ENCODE measurements around the gene CFAP53.

Gene CFAP53, protein sequence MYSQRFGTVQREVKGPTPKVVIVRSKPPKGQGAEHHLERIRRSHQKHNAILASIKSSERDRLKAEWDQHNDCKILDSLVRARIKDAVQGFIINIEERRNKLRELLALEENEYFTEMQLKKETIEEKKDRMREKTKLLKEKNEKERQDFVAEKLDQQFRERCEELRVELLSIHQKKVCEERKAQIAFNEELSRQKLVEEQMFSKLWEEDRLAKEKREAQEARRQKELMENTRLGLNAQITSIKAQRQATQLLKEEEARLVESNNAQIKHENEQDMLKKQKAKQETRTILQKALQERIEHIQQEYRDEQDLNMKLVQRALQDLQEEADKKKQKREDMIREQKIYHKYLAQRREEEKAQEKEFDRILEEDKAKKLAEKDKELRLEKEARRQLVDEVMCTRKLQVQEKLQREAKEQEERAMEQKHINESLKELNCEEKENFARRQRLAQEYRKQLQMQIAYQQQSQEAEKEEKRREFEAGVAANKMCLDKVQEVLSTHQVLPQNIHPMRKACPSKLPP

DNA sequence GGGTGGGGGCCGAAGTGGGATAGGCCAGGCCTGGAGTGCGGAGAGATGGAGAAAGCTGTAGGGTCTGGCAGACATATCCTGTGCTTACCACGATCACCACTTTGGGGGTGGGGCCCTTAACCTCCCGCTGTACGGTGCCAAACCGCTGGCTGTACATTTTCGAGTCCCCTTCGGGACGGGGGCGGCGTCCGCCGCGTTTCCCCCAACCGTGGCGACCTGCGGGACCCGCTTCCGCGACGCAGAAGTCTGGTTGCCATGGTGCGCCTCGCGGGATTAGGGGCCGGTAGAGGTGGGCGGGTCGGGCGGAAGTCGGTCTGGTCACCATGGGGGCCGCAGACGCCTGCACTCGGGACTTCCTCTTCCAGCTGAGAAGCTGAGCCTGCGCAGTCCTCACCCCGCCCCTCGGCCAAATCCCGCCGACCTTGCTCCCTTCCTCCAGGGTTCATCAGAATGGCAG lies at the start of gene CFAP53:
CFAP53 (minus strand) TSS at position 248 of the 457 bp plus-strand sequence; CDS start at position 157, 91 bp downstream.
- DNase-seq (ENCODE audit: low read depth in 2 of 2): peak; percentile 89 to 94
- H3K4me3 ChIP-seq (replicated peaks in 1 of 2; ENCODE audit: low read depth in 2 of 2, low read length in 2 of 2): peak within 1 kb of the TSS; percentile 75 to 78
- TF ChIP-seq, protein P1, sequence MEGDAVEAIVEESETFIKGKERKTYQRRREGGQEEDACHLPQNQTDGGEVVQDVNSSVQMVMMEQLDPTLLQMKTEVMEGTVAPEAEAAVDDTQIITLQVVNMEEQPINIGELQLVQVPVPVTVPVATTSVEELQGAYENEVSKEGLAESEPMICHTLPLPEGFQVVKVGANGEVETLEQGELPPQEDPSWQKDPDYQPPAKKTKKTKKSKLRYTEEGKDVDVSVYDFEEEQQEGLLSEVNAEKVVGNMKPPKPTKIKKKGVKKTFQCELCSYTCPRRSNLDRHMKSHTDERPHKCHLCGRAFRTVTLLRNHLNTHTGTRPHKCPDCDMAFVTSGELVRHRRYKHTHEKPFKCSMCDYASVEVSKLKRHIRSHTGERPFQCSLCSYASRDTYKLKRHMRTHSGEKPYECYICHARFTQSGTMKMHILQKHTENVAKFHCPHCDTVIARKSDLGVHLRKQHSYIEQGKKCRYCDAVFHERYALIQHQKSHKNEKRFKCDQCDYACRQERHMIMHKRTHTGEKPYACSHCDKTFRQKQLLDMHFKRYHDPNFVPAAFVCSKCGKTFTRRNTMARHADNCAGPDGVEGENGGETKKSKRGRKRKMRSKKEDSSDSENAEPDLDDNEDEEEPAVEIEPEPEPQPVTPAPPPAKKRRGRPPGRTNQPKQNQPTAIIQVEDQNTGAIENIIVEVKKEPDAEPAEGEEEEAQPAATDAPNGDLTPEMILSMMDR (IDR thresholded peaks at IDR 0.05; ENCODE audit: low read depth, low read length): no peak

DNA sequence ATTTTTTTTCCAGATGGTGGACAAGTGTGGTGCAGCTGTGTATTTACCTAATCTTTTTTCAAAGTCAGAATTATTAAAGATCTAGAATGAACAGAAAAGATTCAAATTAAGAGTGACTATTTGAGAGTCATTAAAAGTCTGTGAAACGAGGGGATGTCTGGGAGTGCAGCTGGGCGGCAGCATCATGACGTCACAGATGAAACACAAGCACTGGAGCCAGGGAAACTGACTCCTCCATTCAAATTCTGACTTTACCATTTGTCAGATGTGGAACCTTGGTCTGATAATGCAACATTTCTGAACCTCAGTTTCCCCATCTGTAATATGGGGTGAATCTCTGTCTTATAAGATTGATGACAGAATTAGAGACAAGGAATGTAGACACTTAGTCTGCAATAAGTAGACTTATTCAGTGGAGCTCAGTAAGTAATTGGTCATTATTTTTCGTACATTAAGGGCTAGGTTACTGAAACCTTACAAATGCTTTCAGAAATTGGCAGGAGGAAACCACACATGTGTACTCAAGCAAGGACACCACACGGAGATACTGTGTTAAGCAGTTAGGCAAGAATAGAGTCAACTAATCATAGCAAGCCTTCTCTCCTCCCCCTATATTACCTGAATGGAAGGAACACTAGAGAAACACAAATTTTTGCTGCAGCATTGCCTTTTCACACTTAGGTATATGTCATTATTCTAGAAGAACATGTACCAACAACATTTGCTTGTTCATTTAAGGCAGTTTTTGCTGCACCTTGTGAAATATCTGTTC lies 49.0 kb upstream of the CFAP53 start:
- TF ChIP-seq, protein P1 (IDR thresholded peaks at IDR 0.05; ENCODE audit: low read depth, low read length): no peak
- no peak for DNase-seq (ENCODE audit: low read depth in 2 of 2)
- H3K4me3 ChIP-seq (replicated peaks in 1 of 2; ENCODE audit: low read depth in 2 of 2, low read length in 2 of 2): no peak overlapping the region

DNA sequence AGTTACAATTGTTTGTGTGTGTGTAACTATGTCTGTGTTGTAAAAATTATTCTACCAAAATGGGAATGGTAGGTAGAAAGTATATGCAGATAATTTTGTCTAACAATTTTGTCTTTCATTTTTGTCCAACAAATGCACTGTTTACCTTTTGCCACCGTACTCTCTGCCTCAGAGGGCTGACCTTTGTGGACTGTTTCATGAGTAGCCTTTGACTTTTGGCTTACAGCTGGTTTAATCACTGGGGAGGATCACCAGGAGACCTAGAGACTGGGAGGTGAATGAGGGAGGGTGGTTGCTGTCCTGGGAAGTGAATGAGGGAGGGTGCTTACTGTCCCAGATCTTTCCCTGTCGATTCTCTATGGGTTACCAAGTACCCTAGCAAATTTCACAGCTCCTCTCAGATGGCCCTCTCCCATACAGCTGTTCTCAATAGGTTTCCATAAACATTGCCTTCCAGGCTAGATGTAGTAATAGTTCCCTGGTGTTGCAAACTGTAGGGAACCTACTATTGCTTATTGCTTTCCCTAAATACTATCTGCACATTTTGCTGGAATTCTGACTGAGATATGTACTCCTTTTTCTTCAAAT lies 47.7 kb upstream of the CFAP53 start:
- no peak overlapping the region for H3K4me3 ChIP-seq (replicated peaks in 1 of 2; ENCODE audit: low read depth in 2 of 2, low read length in 2 of 2)
- no peak for DNase-seq (ENCODE audit: low read depth in 2 of 2)
- TF ChIP-seq, protein P1 (IDR thresholded peaks at IDR 0.05; ENCODE audit: low read depth, low read length): no peak

DNA sequence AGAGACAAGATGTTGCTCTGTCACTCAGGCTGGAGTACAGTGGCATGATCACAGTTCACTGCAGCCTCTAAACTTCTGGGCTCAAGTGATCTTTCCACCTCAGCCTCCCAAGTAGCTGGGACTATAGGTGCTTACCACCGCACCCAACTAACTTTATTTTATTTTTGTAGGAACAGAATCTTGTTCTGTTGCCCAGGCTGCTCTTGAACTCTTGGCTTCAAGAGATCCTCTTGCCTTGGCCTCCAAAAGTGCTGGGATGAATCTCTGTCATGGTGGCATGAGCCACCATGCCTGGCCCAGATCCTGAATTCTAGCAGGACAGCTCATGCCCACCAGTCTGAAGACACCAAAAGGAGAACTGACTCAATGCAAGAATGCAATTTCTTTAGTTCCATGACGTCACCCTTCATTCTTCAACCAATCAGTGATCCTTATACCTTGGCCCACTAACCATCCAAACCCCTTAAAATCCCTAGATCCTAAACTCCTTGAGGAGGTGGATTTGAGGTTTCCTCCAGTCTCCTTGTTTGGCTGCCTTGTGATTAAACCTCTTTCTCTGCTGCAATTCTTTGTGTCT lies 46.8 kb upstream of the CFAP53 start:
- TF ChIP-seq, protein P1 (IDR thresholded peaks at IDR 0.05; ENCODE audit: low read depth, low read length): no peak
- DNase-seq (ENCODE audit: low read depth in 2 of 2): no peak

DNA sequence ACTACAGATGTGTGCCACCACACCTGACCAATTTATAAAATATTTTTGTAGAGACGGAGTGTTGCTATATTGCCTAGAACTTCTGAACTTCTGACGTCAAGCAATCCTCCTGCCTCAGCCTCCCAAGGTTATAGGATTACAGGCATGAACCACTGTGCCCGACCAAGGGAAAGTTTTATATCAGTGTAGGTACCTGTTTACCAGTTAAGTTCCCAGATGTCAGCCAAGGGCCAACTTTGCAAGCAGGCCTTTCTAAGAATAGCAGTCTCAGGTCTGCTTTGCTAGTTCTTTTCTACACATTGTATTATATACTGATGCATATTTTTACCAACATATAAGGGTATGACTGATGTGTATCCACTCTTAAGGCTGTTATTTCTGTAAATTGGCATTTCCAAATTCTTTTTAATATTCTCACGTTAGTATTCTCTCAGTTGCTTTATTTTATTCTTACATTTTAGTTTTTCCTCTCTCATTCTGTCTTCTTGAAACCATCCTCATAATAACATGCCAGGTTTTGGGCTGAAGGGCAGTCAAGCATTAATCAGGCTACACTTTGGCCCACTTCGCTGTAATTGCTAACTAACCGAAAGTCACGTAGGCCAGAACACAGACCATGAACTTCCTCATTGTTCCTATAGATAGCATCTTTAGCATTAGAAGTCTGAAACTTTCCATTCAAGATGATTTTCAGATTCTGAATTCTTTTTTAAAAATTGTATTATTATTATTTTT lies 46.2 kb upstream of the CFAP53 start:
- no peak for DNase-seq (ENCODE audit: low read depth in 2 of 2)
- no peak overlapping the region for H3K4me3 ChIP-seq (replicated peaks in 1 of 2; ENCODE audit: low read depth in 2 of 2, low read length in 2 of 2)
- TF ChIP-seq, protein P1 (IDR thresholded peaks at IDR 0.05; ENCODE audit: low read depth, low read length): no peak

More for the DNA sequence above, 46.8 kb upstream of the CFAP53 start:
- no peak overlapping the region for H3K4me3 ChIP-seq (replicated peaks in 1 of 2; ENCODE audit: low read depth in 2 of 2, low read length in 2 of 2)

DNA sequence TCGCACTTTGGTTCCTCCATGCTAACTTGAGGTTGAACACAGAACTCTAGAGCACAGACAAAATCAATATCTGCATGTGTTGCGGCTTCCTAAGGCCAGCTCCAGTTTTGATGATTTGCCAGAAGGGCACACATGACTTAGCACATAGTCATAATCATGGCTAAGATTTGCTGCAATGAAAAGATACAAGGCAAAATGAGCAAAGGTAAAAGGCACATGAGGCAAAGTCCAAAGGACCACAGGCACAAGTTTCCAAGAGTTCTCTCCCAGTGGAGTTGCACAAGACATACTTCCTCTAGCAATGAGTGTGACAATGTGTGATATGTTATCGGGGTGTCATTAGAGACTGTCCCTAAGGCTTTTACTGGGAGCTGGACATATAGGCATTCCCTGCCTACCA lies 45.4 kb upstream of the CFAP53 start:
- DNase-seq (ENCODE audit: low read depth in 2 of 2): no peak
- H3K4me3 ChIP-seq (replicated peaks in 1 of 2; ENCODE audit: low read depth in 2 of 2, low read length in 2 of 2): no peak overlapping the region

More for the DNA sequence above, 45.4 kb upstream of the CFAP53 start:
- TF ChIP-seq, protein P1 (IDR thresholded peaks at IDR 0.05; ENCODE audit: low read depth, low read length): no peak

Data from cardiac fibroblast (primary cell).